Stimulated activated CD8-positive, alpha-beta memory T cell treated with anti-CD3 and anti-CD28 coated beads, Interleukin-2, amount 100 ng/mL, for 1 hour (primary cell): ENCODE results near the gene STAT2.
"Not testable (repeated sequence)": the region's sequence is repeated elsewhere in the genome, so short reads cannot be mapped to it uniquely, and the experiment has no call there.

Experiments used
- DNase-seq, 2 donors: peaks; one replicate each; pipeline ENCODE4 v3.0.0-alpha.2; 2020; ENCODE audit warnings: low read depth in 2 of 2

STAT2 gene

DNA sequence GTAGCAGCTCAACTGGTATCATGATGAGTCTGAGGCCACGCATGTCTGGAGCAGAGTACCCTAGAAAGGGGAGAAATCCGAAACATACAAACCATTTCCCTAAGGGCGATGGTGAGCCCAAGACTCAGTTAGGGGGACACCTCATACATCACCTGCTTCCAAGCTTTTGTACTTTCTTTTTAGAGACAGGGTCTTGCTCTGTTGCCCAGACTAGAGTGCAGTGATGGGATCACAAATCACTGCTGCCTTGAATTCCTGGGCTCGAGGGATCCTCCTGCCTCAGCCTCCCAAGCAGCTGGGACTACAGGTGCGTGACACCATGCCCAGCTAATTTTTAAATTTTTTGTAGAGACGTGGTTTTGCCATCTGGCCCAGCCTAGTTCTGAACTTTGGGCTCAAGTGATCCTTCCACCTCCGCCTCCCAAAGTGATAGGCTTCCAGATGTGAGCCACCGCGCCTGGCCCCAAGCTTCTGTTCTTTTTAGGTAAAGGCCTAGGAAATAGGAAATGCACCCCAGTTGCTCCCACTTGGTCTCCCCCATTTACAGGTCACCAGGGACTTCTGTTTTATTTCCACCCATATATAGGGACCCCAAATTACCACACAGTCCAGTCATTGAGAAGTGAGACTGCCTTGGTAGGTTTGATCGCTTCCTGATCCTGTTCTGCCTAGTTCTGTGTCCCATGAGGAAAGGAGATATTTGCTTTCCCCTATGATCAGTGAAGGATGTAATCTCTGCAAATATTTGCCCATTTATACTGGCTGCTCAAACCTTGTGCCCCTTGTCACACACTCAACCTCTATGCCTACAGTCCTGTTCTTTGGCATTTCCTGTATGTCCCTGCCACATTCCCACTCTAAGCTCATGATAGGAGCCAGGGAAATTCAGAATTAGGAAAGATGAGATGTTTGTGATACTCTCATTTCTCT lies 2.5 kb upstream of the STAT2 start, which contains the start of gene APOF:
Gene APOF (minus strand): TSS at position 728 of the 930 bp plus-strand sequence. CDS start 112 bp downstream, at position 616.
- no peak for DNase-seq

DNA sequence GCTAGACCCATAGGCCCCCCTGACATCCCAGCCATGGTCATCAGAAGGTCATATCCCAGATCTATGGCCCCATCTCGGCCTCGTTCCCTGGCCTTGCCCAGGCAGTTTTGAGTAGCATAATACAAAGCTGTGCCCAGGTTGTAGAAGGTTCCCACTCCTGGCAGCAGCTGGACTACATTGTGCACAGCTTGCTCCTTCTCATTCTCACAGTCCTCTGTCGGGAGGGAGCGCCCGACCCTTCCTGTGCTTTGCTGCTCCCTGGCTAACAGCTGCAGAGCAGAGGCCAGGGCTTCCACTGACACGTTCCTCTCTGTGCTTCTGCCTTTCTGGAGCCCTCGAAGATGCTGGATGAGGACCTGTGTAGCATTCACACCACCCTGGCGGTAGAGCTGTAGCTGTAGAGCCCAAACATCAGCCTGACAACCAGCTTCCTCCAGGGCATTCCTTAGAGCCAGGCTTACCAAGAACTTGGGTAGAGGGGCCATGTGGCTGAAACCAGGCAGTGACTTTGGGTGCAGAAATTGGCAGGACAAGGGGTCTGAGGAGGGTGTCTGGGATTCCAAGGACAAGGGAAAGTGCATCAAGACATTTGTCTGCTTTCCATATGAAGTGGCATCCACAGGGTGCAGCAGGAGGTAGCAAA lies 1.7 kb upstream of the STAT2 start:
- no peak for DNase-seq

DNA sequence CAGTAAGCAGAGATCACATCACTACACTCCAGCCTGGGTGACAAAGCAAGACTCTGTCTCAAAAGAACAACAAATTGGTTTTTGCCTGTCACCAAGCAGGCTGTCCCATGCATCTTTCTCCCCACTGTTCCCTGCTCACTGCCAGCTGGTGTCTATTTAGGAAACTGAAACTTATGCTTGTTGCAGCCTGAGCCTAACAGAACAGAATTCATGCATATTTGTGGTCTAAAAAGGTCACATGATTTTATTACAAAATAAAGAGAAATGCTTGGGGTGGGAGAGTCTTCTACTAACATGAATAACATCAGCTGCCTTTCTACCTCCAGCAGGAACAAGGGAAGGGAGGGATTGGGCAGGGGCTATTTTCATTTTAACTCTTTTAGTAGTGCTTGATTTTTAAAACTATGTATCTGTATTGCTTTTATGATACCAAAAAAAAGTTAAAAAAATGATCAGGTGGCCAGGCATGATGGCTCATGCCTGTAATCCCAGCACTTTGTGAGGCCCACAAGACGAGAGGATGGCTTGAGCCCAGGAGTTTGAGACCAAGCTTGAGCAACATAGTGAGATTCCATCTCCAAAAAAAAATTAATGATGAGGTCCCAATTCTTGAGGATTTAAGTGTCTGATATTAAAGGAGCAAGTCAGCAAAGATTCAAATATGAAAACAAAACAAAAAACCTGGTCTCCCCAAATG lies 923 bp downstream of the STAT2 start:
- no peak for DNase-seq

DNA sequence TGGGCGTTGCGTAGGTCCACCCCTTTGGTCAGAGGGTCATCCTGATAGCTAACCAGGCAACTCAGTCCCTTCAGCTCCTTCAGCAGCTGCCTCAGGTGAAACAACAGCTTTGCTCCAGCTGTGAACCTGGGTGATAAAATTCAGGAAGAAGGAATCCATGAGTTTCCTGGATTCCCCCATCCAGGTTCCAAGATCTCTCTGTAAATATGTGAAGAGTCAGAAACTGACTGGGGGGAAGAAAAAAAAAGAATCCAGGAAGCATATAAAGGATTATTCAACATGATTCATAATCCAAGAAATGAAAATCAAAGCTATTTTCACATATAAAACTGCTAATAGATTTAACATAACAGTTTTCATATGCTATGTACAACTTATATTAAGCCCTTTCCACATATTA lies 8.6 kb downstream of the STAT2 start:
- DNase-seq, result no peak

DNA sequence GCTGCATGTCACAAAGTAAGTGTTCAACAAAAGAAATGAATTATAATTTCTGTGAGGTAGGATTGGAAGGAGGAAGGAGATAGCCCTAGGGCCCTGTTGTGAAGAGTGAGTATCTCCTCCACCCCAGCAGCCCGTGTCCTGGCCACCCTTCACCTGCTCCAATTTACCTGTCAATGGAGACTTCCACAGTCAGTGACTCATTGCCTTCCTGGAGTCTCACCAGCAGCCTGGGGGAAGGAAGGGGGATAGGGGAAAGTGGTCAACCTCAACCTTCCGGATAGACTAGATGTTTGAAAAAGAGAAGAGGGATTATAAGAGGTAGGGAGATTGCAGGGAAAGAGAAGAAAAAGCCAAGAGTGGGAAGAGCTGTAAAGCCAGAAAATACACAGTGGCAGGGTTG lies 9.2 kb downstream of the STAT2 start:
- no peak for DNase-seq

DNA sequence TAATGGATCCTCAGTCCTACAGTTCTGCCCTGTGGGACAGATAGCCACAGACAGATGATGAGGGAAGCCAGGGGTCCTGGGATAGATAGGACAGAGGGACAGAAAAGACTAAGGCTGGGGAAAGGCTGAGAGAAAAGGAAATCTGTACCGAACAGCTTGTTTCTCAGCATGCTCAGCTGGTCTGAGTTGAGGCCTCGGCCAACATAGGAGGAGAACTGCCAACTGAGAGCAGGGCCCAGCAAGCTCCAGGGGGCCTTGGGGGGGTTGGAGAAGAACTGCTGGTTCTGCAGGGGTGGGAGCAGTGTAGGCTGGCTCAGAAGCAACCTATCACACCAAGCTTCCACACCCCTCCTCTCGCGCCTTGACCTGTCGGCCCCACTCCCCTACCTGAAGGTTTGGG lies 11.1 kb downstream of the STAT2 start:
- DNase-seq, result no peak

DNA sequence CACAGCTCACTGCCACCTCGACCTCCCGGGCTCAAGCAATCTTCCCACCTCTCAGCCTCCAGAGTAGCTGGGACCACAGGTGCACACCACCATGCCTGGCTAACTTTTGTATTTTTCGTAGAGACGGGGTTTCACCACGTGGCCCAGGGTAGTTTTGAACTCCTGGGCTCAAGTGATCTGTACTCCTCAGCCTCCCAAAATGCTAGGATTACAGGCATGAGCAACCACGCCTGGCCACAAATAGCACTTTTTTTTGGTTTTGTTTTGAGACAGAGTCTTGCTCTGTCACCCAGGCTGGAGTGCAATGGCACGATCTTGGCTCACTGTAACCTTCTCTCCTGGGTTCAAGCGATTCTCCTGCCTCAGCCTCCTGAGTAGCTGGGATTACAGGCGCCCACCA lies 12.7 kb downstream of the STAT2 start:
- DNase-seq, result not testable (repeated sequence)

DNA sequence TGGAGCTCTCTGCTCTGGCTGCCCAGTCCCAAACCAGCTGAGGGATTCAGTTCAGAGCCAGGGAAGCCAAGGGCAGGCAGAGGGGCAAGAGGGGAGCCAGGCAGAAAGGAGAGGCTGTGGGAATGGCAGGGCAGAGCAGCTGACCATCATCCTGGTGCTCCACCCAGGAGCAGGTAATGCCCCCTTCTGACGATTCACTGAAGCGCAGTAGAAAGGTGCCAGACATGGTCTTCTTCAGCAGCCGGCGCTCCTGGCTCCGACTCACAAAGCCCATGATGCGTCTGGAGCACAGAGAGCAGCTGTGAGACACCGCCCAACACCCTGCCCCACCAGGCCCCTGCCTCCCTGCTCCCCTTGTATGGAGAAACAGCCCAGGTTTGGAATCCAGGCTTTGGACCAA lies 13.2 kb downstream of the STAT2 start:
- DNase-seq, result no peak

DNA sequence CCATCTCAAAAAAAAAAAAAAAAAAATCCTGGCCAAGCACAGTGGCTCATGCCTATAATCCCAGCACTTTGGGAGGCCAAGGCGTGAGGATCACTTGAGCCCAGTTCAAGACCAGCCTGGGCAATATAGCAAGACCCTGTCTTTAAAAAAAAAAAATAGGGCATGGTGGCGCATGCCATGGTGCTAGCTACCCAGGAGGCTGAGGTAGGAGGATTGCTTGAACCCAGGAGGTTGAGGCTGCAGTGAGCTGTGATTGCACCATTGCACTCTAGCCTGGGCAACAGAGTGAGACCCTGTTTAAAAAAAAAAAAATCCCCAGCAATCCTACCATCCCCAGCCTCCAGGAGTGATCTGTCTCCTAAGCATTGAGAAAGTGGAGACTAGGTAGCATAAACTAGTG lies 17.6 kb downstream of the STAT2 start:
- not testable (repeated sequence) for DNase-seq

DNA sequence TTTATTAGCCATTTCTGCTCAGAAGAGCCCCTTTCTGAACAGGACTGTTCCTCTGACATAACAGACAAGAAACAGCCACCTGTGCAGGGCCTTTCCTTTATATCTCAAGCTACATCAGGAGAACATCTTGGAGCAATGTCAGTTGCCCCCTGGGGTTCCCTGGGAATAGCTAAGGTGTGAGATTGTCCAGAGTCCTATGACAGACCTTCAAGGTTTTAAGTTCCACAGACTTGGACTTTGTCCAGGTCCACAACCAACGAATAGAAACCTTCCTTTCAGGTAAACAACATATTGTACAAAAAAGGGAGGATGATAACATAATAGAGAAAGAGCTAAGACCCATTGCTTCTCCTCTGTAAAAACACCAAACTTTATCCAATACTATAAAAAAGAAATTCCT lies 18.3 kb downstream of the STAT2 start:
- no peak for DNase-seq

DNA sequence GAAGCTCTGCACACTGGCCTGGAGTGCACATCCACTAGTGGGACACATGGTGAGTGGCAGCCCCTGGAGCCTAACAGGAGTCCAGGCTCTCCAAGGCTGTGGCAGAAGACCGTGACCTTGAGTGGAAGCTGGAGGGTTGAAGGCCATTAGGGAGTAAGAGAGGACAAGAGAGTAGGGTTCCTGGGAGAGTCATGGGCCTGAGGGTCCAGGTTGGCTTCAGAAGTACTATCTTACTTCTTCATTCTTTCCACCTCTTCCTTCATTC lies 20.8 kb downstream of the STAT2 start:
- DNase-seq, result no peak

DNA sequence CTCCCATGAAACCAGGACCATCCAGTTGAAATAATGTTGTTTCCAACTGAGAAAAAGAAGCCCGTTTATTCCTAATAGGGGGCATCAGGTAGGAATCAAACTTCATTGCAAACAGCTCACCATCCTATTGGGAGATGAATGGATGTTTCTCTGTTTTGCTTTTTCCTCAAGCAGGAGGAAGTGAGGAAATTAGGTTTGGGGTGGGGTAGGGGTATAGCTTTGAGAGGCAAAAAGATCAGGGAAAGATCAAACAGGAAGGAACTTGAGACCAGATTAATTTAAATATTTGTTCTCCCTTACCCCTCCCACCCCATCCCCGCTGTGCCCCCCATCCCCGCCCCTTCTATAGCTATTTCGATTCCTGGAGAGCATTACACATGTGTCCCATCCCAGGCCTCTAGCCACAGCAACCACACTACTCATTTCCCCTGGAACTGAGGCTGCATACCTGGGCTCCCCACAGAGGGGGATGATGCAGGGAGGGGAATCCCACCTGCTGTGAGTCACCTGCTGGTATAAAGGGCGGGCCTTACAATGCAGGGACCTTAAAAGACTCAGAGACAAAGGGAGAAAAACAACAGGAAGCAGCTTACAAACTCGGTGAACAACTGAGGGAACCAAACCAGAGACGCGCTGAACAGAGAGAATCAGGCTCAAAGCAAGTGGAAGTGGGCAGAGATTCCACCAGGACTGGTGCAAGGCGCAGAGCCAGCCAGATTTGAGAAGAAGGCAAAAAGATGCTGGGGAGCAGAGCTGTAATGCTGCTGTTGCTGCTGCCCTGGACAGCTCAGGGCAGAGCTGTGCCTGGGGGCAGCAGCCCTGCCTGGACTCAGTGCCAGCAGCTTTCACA lies 21.4 kb downstream of the STAT2 start, which contains the start of gene IL23A:
Gene IL23A (plus strand): TSS at position 577 of the 850 bp plus-strand sequence. CDS start 161 bp downstream, at position 738.
- DNase-seq, result peak; percentile 48 to 70

DNA sequence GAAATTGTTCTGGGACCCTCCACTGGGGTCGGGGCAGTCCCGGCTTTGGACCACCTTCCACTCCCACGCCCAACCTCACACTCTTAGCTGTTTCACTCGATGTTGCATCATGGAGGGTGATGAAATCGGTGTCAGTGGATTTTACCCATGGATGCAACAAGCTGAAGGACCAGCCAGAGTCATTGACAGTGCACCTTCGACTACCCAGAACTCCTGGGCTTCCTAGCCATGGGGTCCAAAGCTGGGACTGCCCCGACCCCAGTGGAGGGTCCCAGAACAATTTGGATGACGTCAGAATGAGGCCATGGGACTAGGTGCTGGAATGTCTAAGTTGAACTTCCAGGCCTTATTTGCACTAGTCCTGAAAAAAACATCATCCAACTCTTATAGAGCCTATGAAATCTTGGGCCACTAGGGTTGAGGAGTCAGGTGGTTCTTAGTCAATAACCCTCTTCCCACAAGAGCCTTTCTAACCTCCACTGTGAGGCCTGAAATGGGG lies 22.1 kb downstream of the STAT2 start:
- DNase-seq, result no peak

DNA sequence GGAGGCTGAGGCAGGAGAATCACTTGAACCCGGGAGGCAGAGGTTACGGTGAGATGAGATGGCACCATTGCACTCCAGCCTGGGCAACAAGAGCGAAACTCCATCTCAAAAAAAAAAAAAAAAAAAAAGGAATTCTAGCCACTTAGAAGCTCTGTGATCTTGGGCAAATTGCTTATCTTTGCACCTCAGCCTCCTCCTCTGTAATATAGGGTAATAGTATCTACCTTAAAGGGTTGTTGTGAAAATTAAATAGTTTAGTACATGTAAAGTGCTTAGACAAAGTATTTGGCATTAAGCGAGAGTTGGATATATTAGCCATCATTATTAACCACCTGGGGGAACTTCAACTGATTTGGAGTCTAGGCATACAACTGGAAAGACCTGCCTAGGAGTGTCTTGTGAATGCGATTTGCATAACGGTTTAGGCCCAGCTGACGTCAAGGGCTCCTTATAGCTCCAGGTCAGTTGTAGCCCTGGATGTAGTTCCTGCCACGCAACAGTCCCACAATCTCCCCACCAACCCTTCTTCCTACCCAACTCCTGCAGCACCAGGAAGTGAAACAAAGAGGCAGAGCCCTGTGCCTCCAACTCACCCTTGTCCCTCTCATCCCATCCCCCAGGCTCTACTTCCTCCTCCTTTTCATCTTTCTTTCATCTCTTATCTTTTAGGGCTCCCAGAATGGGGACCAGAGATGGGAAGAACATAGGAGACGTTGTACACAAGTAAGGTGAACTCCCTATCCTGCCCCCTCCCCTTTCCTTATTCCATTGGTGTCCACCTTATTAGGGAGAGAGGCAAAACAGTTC lies 23.3 kb downstream of the STAT2 start:
- no peak for DNase-seq

DNA sequence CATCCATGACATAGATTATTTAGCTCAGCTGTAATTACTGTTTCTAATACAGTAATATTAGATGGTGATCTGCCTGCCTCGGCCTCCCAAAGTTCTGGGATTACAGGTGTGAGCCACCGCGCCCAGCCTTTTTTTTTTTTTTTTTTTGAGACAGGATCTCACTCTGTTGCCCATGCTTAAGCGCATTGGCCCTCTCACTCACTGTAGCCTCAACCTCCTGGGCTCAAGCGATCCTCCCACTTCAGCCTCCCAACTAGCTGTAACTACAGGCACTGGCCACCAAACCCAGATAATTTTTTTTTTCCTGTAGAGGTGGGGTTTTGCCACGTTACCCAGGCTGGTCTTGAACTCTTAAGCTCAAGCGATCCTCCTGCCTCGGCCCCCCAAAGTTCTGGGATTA lies 24.4 kb downstream of the STAT2 start:
- DNase-seq, result not testable (repeated sequence)

DNA sequence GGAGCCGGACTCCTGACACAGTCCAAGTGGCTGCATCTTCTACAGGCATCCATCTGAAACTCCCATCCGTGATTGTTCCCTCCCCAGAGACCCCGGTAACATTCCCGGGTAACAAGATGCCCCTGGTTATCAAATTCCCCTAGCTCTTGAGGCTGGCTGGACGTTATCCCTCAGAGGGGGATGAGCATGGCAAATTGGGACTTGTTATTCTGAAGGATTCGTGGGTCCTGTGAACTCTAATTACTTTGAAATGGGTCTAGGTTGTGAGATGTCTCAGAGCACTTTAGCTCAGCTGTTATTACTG lies 25.5 kb downstream of the STAT2 start:
- DNase-seq, result no peak

DNA sequence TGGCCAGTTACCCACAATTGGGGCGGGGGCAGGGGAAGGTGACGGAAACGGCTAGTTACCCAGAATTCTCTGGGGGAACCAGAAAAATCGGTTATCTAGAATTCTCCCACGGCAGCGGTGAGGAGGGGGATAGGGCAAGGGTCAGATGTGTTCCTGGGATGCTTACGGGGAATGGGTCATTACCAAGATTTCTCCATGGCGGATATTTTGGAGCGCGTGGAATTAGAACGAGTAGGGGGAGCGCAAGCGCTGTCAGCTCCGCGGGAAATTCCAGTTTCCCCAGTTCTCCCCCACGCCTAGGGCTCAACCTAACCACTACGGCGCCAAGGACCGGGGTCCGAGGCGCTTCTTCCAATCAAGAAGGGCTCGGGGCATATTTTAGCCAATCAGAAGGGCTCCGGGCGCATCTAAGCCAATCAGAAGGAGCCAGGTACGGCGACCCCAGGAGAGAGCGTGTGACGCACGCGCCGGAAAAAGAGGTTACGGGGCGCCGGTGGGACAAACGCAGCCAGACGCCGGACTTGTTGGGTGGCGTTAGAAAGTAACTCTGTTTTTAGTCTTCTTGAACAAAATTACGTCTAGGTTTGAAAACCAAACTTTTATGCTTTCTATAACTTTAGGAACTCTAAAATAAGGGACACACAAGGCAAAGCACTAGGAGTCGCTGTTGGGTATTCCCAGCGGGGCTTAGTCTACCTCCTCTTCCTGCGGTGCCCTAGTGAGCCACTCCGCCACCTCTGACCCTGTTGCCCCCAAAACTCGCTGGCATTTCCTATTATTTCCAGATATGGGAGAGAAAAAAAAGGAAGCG lies 26.0 kb downstream of the STAT2 start, which contains the start of gene PAN2:
Gene PAN2 (minus strand): TSS at position 322 of the 811 bp plus-strand sequence. CDS start 906 bp downstream, outside the sequence.
- DNase-seq, result peak; percentile 84 to 88

DNA sequence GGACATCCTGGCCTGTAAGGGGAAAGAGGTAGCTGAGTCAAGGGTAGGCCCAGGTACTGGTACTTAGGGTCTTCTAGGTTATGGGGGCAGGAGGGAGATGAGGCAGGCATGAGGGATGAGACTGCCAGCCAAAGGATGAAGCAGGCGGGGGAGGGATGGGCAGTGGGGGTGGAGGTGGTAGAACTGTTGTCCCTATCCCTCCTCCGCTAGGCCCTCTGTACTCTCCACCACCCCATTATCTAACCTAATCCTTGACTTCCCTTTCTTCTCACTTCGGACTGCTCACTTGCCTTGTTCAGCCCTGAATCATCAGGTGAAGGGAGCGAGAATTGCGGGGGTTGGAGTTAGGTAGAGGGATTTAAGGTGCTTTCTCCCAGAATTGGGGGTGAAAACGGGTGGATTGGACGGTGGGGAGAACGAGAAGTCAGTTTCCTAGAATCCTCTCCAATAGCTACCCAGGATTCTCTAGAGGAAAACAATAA lies 26.7 kb downstream of the STAT2 start:
- no peak for DNase-seq

DNA sequence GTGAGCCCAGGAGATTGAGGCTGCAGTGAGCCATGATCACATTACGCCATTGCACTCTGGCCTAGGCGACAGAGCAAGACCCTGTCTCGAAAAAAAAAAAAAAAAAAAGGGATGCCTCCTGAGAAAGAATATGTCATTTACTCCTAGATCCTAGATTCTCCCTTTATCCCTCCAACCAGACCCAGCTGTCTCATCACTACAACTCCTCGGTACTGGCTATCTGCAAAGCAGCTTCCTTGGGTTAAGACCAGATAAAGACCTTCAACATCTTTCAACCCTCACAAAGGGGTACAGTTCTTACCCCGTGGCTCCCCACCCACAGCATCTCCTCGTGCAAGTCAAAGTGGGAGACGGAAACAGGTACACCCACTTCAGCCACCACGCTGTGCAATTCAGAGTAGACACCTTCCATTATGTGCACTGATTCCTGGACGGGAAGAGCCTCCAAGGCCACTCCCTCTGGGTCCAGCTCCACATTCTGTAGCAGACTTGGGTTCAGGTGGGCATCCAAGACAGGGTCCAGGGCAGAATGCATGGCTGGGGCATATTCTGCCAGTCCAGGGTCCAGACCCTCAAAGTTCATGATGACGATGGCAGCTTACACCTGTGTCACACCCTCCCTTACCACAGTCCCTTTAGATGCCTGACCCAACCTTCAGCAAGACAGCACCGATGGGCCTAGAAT lies 27.3 kb downstream of the STAT2 start:
- no peak for DNase-seq
